Subcutaneous preadipocyte (primary cell): ENCODE results near the gene AGO4. TPM values are rescaled to one million over a fixed set of nuclear protein-coding genes. Genes with fewer than 3 reads are reported as not detected.

Experiments
- total RNA-seq: library from RNA; depleted of rRNA; stranded (reverse); fragments of >200 nt; gene quantifications from 2 replicates; pipeline ENCODE4 v1.2.3, GENCODE V29; 2012

Gene AGO4
- 12.5 and 14.3 TPM in 2 replicates for total RNA-seq

DNA sequence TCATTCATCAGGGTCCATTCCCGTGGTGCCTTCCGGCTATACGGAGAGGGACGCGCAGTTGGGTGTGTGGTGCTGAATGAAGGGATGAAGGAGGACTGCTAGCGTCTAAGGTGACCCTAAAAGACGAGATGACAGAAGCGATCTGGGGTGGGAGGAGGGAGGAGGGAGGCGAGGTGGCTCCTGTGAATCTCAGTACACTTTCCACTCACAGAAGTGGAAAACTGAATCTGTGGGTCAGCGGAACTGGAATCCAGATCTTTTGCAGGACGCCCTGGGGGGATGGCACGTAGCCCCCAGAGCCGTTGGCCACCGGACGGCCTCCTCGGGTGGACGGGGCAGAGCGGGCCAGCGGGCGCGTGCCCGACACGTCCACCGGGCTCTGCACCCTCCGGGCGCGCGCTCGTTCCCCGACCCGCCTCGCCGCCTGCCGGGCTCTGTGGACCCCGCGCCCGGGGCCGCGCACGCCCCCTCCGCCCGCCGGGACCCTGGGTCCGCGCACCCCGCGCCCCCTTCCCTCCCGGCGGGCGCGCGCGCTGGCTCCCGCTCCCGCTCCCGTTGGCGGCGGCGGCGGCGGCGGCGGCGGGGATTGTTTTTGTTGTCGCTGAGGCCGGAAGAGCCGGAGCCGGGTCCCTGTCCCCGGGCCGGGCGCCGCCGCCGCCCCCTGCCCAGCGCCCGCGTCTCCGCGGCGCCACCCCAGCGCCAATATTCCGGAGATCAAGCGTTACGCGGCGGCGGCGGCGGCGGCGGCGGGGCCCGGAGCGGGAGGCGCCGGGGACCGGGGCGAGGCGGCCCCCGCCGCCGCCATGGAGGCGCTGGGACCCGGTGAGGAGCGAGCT lies at the start of gene AGO4:
Gene AGO4, plus strand, starts transcription at position 403 of the 836 bp plus-strand sequence. Its CDS starts 401 bp downstream, at position 804.

DNA sequence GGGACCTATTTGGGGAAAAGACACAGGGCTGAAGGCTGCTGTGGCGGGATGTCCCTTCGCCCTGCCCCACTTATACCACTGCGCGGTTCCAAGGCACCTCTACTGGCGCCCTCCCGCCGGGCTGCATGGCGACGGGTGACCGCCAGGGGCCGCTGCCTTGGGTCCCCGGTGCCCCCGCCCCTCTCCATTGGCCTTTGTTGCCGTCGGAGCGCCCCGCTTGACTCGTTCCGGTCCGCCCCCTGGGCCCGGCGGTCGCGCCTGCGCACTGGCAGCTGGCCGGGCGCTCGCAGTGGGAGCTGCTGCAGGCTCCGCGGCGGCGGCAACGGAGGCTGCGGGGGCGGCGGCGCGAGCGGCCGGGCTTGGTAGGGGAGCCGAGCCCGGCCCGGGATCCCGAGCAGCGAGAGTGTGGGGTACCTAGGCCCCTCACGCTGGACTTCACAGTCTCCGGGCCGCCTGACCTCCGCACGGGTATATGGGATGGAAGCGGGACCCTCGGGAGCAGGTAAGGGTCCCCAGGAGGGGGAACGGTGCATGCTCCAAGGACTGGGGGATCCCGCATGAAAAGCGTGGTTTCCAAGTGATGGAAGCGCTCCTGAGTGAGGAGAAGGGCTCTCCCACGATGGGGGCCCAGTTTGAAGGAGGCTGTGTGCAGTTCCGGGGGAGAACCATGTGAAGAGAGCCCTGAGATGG lies 75.3 kb downstream of the AGO4 start, which contains the start of gene AGO1:
Gene AGO1, plus strand, starts transcription at position 265 of the 690 bp plus-strand sequence. Its CDS starts 213 bp downstream, at position 478.

Other genes starting within 250 kb of the AGO4 start
- gene TFAP2E, start 234.7 kb upstream of the AGO4 start, total RNA-seq, result under 0.01 and 0.20 TPM in 2 replicates
- gene PSMB2, start 166.5 kb upstream of the AGO4 start, total RNA-seq, result 19.8 and 23.3 TPM in 2 replicates
- gene C1orf216, start 89.1 kb upstream of the AGO4 start, total RNA-seq, result 11.8 and 13.3 TPM in 2 replicates
- 9.9 and 22.7 TPM in 2 replicates for gene CLSPN, start 38.0 kb upstream of the AGO4 start, total RNA-seq
- gene AGO1, start 75.2 kb downstream of the AGO4 start, total RNA-seq, result 15.4 and 23.7 TPM in 2 replicates
- 11.4 and 14.3 TPM in 2 replicates for gene AGO3, start 123.1 kb downstream of the AGO4 start, total RNA-seq